Chondrocyte (in vitro differentiated cells): ENCODE data around the gene GRIK4. TPM values are rescaled to one million over a fixed set of nuclear protein-coding genes. Genes with fewer than 3 reads are reported as not detected.

Experiments
- DNase-seq: peaks from one replicate; pipeline ENCODE4 v3.0.0; 2021; ENCODE audit warnings: mixed read lengths, low spot score
- H3K27ac Mint-ChIP-seq: one replicate; pipeline ENCODE4 v1.8.0; 2021; ENCODE audit warnings: mild to moderate bottlenecking, moderate library complexity, mixed read lengths; ENCODE audit not compliant: unreplicated experiment
- H3K27me3 Mint-ChIP-seq: 2 replicates; pipeline ENCODE4 v1.8.0; 2021; ENCODE audit warnings: low read depth, mixed read lengths
- H3K36me3 Mint-ChIP-seq: 2 replicates; pipeline ENCODE4 v1.8.0; 2021; ENCODE audit warnings: low read depth, mixed read lengths
- H3K4me1 Mint-ChIP-seq: 2 replicates; pipeline ENCODE4 v1.8.0; 2021; ENCODE audit warnings: low read depth, mild to moderate bottlenecking, mixed read lengths
- H3K4me3 Mint-ChIP-seq: one replicate; pipeline ENCODE4 v1.8.0; 2021; ENCODE audit warnings: mild to moderate bottlenecking, moderate library complexity, mixed read lengths; ENCODE audit not compliant: unreplicated experiment
- H3K9me3 Mint-ChIP-seq: 2 replicates; pipeline ENCODE4 v1.8.0; 2021; ENCODE audit warnings: low read depth, mixed read lengths
- total RNA-seq: library from RNA; stranded (reverse); gene quantifications from 3 replicates; pipeline ENCODE4 v1.2.1, GENCODE V29; 2021
- TF ChIP-seq, protein P1 (sequence below): fragments of 200-600 bp; sonication (generic); IDR thresholded peaks from 2 replicates; pipeline ENCODE4 v1.5.0; 2021; ENCODE audit warnings: antibody characterized with exemption, mild to moderate bottlenecking, moderate library complexity

The GRIK4 gene
- total RNA-seq, 1 donor from 2014 or later: 0.37 TPM

DNA sequence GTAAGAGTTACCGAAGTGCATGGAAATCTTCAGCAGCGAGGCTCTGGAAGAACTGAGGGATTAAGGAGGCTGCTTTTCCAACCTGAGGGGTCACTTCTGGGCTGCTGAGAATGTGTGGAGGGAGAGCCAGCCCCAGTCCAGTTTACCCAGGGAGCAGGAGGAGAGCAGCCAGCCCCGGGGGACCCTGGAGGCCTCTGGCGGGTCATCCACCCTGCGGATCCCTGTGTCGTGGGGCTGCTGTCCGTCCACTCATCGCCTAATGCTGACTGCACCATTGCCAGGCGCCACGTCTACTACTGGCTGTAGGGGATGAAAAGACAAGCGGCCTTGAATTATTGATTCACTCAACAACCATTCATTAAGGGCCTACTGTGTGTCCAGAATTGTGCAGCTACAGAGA, 283.6 kb downstream of the GRIK4 start:
- Mint-ChIP-seq H3K4me3 (no peak overlapping the region), H3K9me3 (no peaks in the 10 kb centered on the region), H3K27ac (no peak overlapping the region), H3K36me3 (no peaks in the 10 kb centered on the region), H3K4me1 (no peaks in the 10 kb centered on the region), H3K27me3 (peaks cover 19% of the 10 kb centered on the region)
- DNase-seq: peak; percentile 81
- TF ChIP-seq, protein P1, sequence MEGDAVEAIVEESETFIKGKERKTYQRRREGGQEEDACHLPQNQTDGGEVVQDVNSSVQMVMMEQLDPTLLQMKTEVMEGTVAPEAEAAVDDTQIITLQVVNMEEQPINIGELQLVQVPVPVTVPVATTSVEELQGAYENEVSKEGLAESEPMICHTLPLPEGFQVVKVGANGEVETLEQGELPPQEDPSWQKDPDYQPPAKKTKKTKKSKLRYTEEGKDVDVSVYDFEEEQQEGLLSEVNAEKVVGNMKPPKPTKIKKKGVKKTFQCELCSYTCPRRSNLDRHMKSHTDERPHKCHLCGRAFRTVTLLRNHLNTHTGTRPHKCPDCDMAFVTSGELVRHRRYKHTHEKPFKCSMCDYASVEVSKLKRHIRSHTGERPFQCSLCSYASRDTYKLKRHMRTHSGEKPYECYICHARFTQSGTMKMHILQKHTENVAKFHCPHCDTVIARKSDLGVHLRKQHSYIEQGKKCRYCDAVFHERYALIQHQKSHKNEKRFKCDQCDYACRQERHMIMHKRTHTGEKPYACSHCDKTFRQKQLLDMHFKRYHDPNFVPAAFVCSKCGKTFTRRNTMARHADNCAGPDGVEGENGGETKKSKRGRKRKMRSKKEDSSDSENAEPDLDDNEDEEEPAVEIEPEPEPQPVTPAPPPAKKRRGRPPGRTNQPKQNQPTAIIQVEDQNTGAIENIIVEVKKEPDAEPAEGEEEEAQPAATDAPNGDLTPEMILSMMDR: no peak

DNA sequence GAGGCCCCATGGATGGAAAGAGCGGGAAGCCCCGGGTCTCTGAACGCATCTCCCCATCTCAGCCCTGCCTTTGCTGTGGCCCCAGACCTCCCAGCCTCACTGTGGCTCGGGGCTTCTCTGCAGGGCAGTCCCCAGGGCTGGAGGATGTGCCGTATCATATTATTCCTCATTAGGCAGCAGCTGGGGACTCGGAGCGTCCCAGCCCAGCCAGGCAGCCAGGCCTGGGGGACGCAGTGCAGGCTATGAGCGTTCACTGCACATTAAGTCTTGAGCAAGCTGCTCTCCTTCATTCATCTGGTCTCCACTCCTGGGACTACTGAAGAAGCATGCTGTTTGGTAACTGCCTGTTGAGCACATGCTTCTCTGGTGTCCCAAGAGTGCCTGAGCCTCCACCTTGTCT, 285.6 kb downstream of the GRIK4 start:
- Mint-ChIP-seq H3K27ac (no peak overlapping the region), H3K4me1 (no peaks in the 10 kb centered on the region), H3K4me3 (no peak overlapping the region), H3K9me3 (no peaks in the 10 kb centered on the region), H3K27me3 (peaks cover 19% of the 10 kb centered on the region), H3K36me3 (no peaks in the 10 kb centered on the region)
- no peak for DNase-seq
- TF ChIP-seq, protein P1: no peak

DNA sequence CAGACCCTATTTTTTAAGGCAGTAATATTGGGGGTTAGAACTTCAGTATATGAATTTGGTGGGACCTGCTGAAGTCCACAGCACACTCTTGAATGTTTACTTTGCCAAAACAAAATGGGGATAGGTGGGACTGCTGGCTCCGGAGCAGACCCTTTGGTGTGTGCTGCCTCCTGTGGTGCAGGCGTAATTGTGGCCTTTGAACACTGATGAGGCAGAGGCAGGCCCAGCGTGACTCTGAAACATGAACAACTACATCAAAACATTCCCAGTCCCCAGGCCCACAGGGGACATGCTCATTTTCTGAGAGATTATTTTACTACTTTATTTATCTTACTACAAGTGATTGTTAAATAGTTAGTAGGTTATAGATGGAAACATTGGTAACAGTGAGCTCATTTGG, 287.3 kb downstream of the GRIK4 start:
- H3K9me3 Mint-ChIP-seq: no peaks in the 10 kb centered on the region
- no peaks in the 10 kb centered on the region for H3K4me1 Mint-ChIP-seq
- peaks cover 24% of the 10 kb centered on the region for H3K27me3 Mint-ChIP-seq
- peak; percentile 14 for DNase-seq
- TF ChIP-seq, protein P1: no peak
- no peak overlapping the region for H3K27ac Mint-ChIP-seq
- no peaks in the 10 kb centered on the region for H3K36me3 Mint-ChIP-seq
- H3K4me3 Mint-ChIP-seq: no peak overlapping the region

DNA sequence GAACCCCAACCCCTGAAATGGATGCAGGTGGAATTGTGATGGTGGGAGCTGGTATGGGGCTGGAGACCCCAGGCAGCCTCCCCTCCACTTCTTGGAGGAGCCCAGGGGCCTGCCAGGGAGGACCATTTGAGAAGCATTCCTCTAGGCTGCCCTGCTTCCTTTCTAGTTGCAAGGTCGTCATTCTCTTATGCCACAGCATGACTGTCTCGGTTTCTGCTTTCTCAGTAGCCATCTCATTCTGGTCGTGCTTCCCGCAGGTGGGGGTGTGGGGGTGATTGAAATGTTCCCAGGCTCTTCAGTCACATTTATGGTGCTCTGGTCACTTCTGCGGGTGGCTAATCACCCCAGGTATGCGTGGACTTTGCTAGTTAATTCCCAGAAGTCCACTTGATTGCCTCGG, 288.7 kb downstream of the GRIK4 start:
- TF ChIP-seq, protein P1: no peak
- H3K27ac Mint-ChIP-seq: no peak overlapping the region
- no peaks in the 10 kb centered on the region for H3K36me3 Mint-ChIP-seq
- H3K9me3 Mint-ChIP-seq: no peaks in the 10 kb centered on the region
- no peaks in the 10 kb centered on the region for H3K4me1 Mint-ChIP-seq
- H3K27me3 Mint-ChIP-seq: peaks cover 30% of the 10 kb centered on the region
- H3K4me3 Mint-ChIP-seq: no peak overlapping the region
- peak; percentile 21 for DNase-seq

DNA sequence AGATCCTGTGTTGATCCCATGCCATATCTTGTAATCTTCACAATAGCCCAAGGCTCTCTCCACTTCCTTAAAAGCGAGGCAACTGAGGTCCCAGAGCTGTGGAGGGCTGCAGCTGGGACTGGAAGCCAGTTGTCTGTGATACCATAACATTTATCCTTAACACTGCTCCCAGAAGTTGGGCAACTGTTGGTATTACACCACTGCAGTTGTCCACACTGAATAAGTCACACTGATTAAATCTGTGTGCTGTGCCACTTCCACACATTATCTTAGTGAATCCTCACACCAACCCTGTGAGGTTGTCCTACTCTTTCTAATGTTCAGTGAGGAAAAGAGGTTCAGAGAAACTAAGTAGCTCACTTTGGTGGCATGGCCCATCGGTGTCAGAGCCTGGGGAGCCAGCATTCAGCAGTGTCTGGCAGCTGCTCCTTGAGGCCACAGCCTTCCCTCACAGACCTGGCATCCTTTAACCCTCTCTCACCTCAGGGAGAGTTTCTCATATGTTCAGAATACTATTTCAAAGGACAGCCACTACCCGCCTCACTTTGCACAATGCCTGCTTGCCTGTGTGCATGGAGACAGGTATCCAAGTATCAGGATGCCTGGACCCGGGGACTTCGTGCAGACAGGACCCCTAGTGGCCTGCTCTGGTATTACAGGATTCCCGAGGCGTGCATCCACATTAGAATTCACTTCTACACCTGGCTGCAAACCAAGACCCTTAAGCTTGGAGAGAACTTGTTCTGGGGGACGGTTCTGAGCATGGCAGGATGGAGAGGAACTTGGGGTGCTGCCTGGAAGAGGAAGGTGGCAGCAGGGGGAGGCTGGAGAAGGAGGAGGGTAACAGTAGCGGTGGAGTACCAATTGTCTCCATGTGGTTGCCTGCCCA, 290.5 kb downstream of the GRIK4 start:
- no peaks in the 10 kb centered on the region for H3K4me1 Mint-ChIP-seq
- H3K4me3 Mint-ChIP-seq: no peak overlapping the region
- no peak overlapping the region for H3K27ac Mint-ChIP-seq
- peak; percentile 57 for DNase-seq
- no peaks in the 10 kb centered on the region for H3K36me3 Mint-ChIP-seq
- H3K9me3 Mint-ChIP-seq: no peaks in the 10 kb centered on the region
- peaks cover 20% of the 10 kb centered on the region for H3K27me3 Mint-ChIP-seq
- TF ChIP-seq, protein P1: peak; percentile 89
